ENCODE measurements around the gene MSH3.

The MSH3 gene

DNA sequence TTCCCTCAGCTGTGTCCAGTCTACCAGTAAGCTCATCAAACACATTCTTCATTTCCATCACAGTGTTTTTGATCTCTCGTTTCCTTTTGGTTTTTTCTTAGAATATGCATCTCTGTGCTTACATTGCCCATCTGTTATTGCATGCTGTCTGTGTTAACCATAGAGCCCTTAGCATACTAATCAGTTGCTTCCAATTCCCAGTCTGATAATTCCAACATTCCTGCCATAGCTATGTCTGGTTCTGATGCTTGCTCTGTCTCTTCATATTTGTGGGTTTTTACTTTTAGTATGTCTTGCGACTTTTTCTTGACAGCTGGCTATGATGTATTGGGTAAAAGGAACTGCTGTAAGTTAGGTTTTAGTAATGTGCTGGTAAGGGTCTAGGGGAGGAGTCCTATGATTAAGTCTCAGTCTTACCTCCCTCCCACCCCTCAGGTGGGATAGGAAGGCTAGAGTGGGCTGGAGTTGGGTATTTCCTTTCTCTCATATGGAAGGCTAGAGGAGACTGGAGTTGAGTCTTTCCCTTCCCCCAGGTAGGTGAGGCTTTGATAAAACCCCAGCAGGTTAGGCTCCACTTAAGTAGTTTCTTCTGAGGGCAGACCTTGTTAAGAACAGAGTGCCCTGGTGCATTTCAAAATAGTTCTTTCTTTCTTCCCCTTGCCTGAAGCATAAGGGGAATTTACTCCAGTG lies 206.6 kb downstream of the MSH3 start:
- TF ChIP-seq YY1 (IDR thresholded peaks at IDR 0.05; ENCODE audit: insufficient read depth, insufficient read length) (no peak), SUZ12 (IDR thresholded peaks at IDR 0.05; ENCODE audit: extremely low read depth, insufficient read depth, insufficient read length) (no peak), ZNF274 (IDR thresholded peaks at IDR 0.05; ENCODE audit: low read depth, low read length) (no peak)
- Histone ChIP-seq H3K9ac (ENCODE audit: insufficient read length, low read depth) (no peak overlapping the region), H3K4me3 (ENCODE audit: insufficient read length, low read depth) (no peak overlapping the region), H3K27me3 (ENCODE audit: insufficient read depth, insufficient read length) (no peaks in the 10 kb centered on the region), H3K9me3 (ENCODE audit: insufficient read depth, low read length) (no peaks in the 10 kb centered on the region), H3K4me1 (ENCODE audit: insufficient read depth, insufficient read length) (no peaks in the 10 kb centered on the region), H3K36me3 (ENCODE audit: insufficient read depth, insufficient read length, low read length) (no peaks in the 10 kb centered on the region)
- DNase-seq (ENCODE audit: low read depth, low spot score) = no peak

DNA sequence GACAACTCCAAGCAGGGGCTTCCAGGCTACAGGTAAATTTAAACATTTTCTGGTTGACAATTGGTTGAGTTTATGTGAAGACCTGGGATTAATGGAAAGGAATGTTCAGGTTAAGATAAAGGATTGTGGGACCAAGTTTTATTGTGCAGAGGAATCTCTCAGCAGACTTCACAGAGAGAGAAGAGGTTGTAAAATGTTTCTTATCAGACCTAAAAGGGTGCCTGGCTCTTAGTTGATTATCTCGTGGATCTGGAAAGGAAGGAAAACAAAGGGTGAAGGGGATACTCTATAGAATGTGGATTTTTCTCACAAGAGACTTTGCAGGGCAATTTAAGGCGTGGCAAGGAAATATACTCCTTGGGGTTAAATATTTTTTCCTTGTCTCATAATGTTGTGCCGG lies 209.3 kb downstream of the MSH3 start:
- TF ChIP-seq ZNF274 (IDR thresholded peaks at IDR 0.05; ENCODE audit: low read depth, low read length) = no peak
- TF ChIP-seq SUZ12 (IDR thresholded peaks at IDR 0.05; ENCODE audit: extremely low read depth, insufficient read depth, insufficient read length) = no peak
- TF ChIP-seq YY1 (IDR thresholded peaks at IDR 0.05; ENCODE audit: insufficient read depth, insufficient read length) = no peak
- H3K9me3 ChIP-seq (ENCODE audit: insufficient read depth, low read length) = no peaks in the 10 kb centered on the region
- no peaks in the 10 kb centered on the region for H3K36me3 ChIP-seq (ENCODE audit: insufficient read depth, insufficient read length, low read length)
- H3K4me1 ChIP-seq (ENCODE audit: insufficient read depth, insufficient read length) = no peaks in the 10 kb centered on the region
- H3K27me3 ChIP-seq (ENCODE audit: insufficient read depth, insufficient read length) = no peaks in the 10 kb centered on the region
- no peak overlapping the region for H3K4me3 ChIP-seq (ENCODE audit: insufficient read length, low read depth)
- DNase-seq (ENCODE audit: low read depth, low spot score) = no peak
- no peak overlapping the region for H3K9ac ChIP-seq (ENCODE audit: insufficient read length, low read depth)

DNA sequence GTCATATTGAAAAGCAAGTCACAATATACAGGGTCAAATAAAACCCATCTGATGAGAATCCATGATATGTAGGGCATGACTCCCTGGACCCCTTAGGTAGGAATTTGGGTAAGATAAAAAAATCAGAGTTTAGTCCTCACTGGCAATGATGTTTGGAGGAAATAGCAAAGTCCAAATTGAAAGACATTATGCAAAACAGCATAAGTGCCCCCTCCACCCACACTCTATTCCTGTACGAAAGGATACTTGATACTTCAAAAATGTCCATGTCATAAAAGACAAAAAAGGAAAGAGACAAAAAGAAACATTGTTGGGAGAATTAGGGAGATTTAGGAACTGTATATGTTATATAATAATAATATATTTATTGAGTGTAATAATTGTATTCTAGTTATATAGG lies 209.7 kb downstream of the MSH3 start:
- H3K4me1 ChIP-seq (ENCODE audit: insufficient read depth, insufficient read length) = no peaks in the 10 kb centered on the region
- H3K27me3 ChIP-seq (ENCODE audit: insufficient read depth, insufficient read length) = no peaks in the 10 kb centered on the region
- no peaks in the 10 kb centered on the region for H3K36me3 ChIP-seq (ENCODE audit: insufficient read depth, insufficient read length, low read length)
- no peak overlapping the region for H3K4me3 ChIP-seq (ENCODE audit: insufficient read length, low read depth)
- no peaks in the 10 kb centered on the region for H3K9me3 ChIP-seq (ENCODE audit: insufficient read depth, low read length)
- no peak for DNase-seq (ENCODE audit: low read depth, low spot score)
- no peak overlapping the region for H3K9ac ChIP-seq (ENCODE audit: insufficient read length, low read depth)
- TF ChIP-seq ZNF274 (IDR thresholded peaks at IDR 0.05; ENCODE audit: low read depth, low read length) (no peak), SUZ12 (IDR thresholded peaks at IDR 0.05; ENCODE audit: extremely low read depth, insufficient read depth, insufficient read length) (no peak), YY1 (IDR thresholded peaks at IDR 0.05; ENCODE audit: insufficient read depth, insufficient read length) (no peak)

DNA sequence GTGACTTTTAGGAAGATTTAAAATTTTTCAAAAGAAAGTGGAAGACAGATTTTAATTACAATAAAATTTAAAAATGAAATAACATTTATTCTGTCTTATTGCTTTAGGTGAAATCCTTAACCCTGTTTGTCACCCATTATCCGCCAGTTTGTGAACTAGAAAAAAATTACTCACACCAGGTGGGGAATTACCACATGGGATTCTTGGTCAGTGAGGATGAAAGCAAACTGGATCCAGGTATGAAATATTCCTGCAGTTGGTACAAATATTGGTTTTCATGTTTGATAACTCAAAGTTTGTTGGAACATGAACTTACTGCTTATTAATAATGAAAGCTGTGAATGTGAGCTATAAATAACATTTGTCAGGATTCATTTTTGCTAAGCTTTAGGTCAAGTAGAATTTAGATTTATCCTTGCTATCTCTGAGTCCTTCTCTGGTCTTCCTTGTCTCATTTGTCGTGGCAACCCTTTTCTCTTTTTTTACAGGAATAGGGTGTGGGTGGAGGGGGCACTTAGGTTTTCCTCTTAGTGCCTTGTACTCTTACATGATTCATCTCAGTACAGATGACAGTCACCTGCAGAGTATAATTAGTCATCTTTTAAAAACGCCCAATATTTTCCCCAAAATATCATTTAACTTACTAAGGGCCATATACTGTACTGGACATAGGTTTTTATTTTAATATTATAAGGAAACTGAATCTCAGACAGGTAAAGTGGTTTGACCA lies 210.4 kb downstream of the MSH3 start:
- no peak for DNase-seq (ENCODE audit: low read depth, low spot score)
- Histone ChIP-seq H3K4me1 (ENCODE audit: insufficient read depth, insufficient read length) (no peaks in the 10 kb centered on the region), H3K9me3 (ENCODE audit: insufficient read depth, low read length) (no peaks in the 10 kb centered on the region), H3K27me3 (ENCODE audit: insufficient read depth, insufficient read length) (no peaks in the 10 kb centered on the region), H3K4me3 (ENCODE audit: insufficient read length, low read depth) (no peak overlapping the region), H3K36me3 (ENCODE audit: insufficient read depth, insufficient read length, low read length) (no peaks in the 10 kb centered on the region), H3K9ac (ENCODE audit: insufficient read length, low read depth) (no peak overlapping the region)
- no peak for TF ChIP-seq YY1 (IDR thresholded peaks at IDR 0.05; ENCODE audit: insufficient read depth, insufficient read length)
- TF ChIP-seq ZNF274 (IDR thresholded peaks at IDR 0.05; ENCODE audit: low read depth, low read length) = no peak
- no peak for TF ChIP-seq SUZ12 (IDR thresholded peaks at IDR 0.05; ENCODE audit: extremely low read depth, insufficient read depth, insufficient read length)

DNA sequence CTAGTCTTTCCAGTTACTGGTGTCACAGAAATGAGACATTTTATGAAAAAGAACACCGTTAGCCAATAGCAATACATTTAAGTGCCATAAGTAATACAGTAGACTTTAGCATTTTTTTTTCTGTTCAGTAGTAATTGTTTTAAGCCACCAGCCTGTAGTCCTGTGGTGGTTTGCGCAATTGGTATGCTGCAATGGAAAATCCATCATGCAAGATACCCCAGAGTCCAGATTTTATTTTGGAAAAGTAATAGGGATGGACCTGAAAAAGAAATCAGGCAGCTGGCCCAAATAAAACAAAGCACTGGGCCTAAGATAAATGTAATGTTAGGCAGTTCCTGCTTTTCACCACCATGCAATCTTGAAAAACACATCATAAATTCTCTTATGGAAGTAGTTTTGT lies 211.1 kb downstream of the MSH3 start:
- no peaks in the 10 kb centered on the region for H3K27me3 ChIP-seq (ENCODE audit: insufficient read depth, insufficient read length)
- no peak for DNase-seq (ENCODE audit: low read depth, low spot score)
- H3K9me3 ChIP-seq (ENCODE audit: insufficient read depth, low read length) = no peaks in the 10 kb centered on the region
- H3K4me3 ChIP-seq (ENCODE audit: insufficient read length, low read depth) = no peak overlapping the region
- no peak overlapping the region for H3K9ac ChIP-seq (ENCODE audit: insufficient read length, low read depth)
- no peaks in the 10 kb centered on the region for H3K36me3 ChIP-seq (ENCODE audit: insufficient read depth, insufficient read length, low read length)
- no peak for TF ChIP-seq YY1 (IDR thresholded peaks at IDR 0.05; ENCODE audit: insufficient read depth, insufficient read length)
- TF ChIP-seq SUZ12 (IDR thresholded peaks at IDR 0.05; ENCODE audit: extremely low read depth, insufficient read depth, insufficient read length) = no peak
- TF ChIP-seq ZNF274 (IDR thresholded peaks at IDR 0.05; ENCODE audit: low read depth, low read length) = no peak
- H3K4me1 ChIP-seq (ENCODE audit: insufficient read depth, insufficient read length) = no peaks in the 10 kb centered on the region

DNA sequence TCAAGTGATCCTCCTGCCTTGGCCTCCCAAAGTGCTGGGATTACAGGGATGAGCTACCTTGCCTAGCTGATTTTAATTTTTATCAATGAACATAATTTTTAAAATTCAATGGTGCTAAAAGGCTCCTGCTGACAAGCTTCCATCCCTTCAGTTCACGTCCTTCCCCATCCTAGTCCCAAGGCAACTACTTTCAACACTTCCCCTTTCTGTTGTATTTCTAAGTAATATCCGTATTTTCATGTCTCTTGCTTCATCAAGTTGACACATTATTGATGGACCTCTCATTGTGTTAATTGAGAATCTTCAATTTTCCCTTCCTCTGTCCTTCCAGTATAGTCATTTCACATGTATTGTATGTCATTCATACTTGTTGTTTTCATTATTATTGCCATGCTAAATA lies 211.9 kb downstream of the MSH3 start:
- no peaks in the 10 kb centered on the region for H3K4me1 ChIP-seq (ENCODE audit: insufficient read depth, insufficient read length)
- no peak for TF ChIP-seq SUZ12 (IDR thresholded peaks at IDR 0.05; ENCODE audit: extremely low read depth, insufficient read depth, insufficient read length)
- TF ChIP-seq YY1 (IDR thresholded peaks at IDR 0.05; ENCODE audit: insufficient read depth, insufficient read length) = no peak
- no peak for TF ChIP-seq ZNF274 (IDR thresholded peaks at IDR 0.05; ENCODE audit: low read depth, low read length)
- no peaks in the 10 kb centered on the region for H3K27me3 ChIP-seq (ENCODE audit: insufficient read depth, insufficient read length)
- H3K9me3 ChIP-seq (ENCODE audit: insufficient read depth, low read length) = no peaks in the 10 kb centered on the region
- no peak overlapping the region for H3K9ac ChIP-seq (ENCODE audit: insufficient read length, low read depth)
- no peaks in the 10 kb centered on the region for H3K36me3 ChIP-seq (ENCODE audit: insufficient read depth, insufficient read length, low read length)
- DNase-seq (ENCODE audit: low read depth, low spot score) = no peak
- H3K4me3 ChIP-seq (ENCODE audit: insufficient read length, low read depth) = no peak overlapping the region

DNA sequence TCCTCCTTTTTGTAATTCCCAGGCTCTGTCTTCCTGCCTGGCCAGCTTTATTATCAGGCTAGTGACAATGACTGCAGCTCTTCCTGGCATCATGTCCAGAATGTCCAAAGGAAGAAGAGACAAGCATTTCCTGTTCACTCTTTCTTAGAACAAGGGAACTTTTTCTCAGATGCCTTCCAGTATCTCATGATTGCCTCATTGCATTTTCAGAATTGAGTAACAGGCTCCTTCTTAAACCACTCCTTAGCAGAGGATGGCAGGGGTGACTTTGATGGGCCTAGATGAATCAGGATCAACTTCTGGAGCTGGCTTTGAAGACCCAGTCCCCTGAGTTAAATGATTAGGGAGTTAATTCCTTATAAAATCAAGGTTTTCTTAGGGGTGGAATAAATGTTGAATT lies 212.8 kb downstream of the MSH3 start:
- no peak for DNase-seq (ENCODE audit: low read depth, low spot score)
- no peak for TF ChIP-seq ZNF274 (IDR thresholded peaks at IDR 0.05; ENCODE audit: low read depth, low read length)
- Histone ChIP-seq H3K27me3 (ENCODE audit: insufficient read depth, insufficient read length) (no peaks in the 10 kb centered on the region), H3K4me1 (ENCODE audit: insufficient read depth, insufficient read length) (no peaks in the 10 kb centered on the region), H3K36me3 (ENCODE audit: insufficient read depth, insufficient read length, low read length) (no peaks in the 10 kb centered on the region), H3K4me3 (ENCODE audit: insufficient read length, low read depth) (no peak overlapping the region), H3K9me3 (ENCODE audit: insufficient read depth, low read length) (no peaks in the 10 kb centered on the region), H3K9ac (ENCODE audit: insufficient read length, low read depth) (no peak overlapping the region)
